HG02870 (cell line): Measurements from ENCODE around the gene MUCL3.
"Not testable (repeated sequence)": the region's sequence is repeated elsewhere in the genome, so short reads cannot be mapped to it uniquely, and the experiment has no call there.

Source experiments
- ATAC-seq: cut with Tn5 transposase; IDR thresholded peaks from one replicate; pipeline ENCODE4 v1.9.1; 2021; ENCODE audit warnings: mild to moderate bottlenecking, moderate library complexity; ENCODE audit not compliant: unreplicated experiment

The MUCL3 gene

DNA sequence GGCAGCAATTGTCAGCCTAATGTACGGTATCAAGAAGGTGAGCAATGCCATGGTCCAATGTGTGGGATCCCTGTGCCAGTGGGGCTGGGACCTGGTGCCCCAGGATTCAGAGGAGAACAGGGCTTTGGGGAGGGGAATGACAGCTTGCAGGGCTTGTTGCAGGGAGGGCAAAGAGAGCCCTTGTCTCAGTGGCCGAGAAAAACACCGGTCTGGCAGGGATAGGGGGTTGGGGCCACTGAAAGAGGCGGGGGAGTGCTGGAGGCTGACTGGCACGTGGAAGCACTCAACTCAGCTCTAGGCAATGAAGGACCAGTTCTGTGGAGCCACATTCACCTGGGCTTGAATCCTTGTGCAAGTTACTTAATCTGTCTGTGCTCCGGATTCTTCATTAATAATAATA, 3.5 kb upstream of the MUCL3 start:
- no peak for ATAC-seq

DNA sequence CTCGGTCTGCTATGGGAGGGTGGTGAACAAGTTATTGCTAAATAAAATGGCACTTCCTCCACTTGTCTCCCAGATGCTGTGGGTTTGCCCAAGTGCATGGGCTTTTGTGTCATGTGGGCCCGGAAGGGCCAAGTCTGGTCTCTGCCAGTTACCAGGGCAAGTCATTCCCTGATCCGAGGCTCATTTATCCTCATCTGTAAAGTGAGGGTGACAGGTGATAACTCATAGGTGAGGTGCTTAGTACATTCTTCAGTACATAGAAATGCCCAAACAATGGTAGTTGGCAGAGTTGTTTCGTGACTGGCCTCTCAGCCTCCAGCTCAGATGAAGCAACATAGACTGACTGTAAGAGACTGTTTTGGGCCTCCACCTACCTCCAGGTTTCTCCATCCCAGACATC, 2.0 kb upstream of the MUCL3 start:
- no peak for ATAC-seq

DNA sequence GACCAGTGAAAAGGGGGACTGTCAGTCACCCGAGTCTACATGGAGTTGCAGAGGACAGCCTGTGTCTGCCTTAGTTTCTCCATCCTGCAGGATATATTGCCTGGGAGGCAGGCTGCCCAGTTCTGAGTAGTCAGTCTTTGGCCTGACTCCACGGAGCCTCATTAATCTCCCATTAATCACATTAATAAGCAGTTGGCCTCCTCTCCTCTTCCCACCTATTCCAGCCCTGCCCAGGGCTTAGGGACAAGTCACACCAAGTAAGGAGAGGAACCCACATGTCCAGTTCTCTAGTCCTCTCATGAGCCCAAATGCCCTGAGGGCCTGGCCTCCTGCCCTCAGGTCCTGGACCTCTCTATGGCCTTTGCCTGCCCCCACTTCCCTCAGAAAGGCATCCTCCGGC, 1.3 kb upstream of the MUCL3 start:
- ATAC-seq, result no peak

DNA sequence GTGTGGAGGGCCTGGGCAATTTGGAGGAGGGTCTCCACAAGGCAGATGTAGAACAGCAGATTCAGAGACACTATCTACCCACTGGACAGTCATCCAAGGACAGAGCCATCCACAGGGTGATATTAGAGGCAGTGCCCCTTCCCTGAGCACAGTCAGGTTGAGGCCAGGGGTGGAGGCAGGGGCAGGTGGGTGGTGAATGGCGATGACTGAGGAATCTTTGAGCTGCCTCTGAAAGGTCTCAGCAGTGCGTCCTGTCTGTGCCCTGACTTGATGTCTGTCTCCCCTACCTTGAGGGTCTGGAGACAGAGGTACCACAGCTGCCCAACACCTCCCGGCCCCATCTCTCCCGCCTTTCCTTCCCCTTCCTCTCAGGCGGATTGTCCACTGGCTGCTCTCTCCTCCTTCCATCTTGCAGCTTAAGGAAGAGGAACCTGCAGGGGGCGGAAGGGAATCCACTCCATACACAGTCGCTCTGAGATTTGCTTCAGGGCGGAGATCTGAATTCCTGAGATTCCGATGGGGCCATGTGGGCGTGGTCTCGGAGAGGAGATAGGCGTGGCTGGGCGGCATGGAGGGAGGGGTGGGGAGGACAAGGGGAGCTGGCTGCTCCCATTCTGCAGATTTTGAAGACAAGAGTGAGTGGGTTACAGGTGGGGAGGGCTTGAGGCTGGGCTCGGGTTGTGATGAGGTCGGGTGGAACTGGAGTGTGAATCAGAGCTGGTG, 1.7 kb downstream of the MUCL3 start:
- no peak for ATAC-seq

DNA sequence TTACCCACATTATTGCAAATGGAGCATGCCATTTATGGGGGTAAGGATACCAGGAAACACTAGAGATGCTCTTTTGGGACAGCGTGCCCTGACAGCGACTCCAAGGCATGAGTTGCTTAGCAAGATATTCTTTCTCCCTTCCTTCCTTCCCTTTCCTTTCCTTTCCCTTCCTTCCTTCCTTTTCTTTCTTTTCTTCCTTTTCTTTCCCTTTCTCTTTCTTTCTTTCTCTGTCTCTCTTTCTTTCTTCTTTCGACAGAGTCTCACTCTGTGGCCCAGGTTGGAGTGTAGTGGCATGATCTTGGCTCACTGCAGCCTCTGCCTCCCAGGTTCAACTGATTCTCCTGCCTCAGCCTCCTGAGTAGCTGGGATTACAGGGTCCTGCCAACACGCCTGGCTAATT, 3.3 kb downstream of the MUCL3 start:
- ATAC-seq, result no peak

DNA sequence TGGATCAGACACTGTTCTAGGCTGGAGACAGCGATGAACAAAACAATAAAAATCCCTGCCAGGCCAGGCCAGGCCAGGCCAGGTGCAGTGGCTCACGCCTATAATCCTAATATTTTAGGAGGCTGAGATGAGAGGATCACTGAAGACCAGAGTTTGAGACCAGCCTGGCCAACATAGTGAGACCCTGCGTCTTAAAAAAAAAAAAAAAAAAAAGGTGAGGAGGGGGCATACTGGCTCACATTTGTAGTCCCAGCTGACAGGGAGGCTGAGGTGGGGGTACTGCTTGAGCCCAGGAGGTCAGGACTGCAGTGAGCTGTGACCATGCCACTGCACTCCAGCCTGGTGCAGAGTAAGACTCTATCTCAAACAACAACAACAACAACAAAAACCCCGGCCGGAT, 4.5 kb downstream of the MUCL3 start:
- no peak for ATAC-seq

DNA sequence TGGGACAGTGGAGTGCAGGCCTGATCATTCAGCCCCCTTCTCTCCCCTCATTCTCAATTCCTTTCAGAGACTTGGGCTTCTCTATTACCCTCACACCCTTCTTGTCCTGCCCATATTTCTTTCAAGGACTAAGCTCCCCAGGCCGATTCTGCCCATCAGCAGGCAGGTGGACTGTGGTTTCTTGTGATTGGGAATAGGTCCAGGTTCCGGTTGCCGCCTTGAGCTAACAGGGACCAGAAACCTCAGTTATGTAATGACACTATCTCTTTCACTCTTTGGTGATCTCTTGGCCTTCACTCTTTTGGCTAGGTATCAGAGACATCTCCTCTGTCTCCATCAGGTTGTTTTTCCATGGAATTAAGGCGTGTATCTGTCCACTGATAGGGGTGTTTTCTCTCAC, 6.5 kb downstream of the MUCL3 start:
- ATAC-seq, result no peak

DNA sequence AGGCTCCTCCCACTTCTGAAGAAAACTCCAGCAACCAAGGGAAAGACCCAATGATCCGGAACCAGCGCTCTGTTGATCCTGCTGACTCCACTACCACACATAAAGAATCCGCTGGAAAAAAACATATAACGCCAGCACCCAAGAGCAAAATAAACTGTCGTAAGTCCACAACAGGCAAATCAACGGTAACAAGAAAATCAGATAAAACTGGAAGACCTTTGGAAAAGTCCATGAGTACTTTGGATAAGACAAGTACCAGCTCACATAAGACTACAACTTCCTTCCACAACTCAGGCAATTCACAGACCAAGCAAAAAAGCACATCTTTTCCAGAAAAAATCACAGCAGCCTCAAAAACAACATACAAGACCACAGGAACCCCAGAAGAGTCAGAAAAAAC, 8.0 kb downstream of the MUCL3 start:
- no peak for ATAC-seq

DNA sequence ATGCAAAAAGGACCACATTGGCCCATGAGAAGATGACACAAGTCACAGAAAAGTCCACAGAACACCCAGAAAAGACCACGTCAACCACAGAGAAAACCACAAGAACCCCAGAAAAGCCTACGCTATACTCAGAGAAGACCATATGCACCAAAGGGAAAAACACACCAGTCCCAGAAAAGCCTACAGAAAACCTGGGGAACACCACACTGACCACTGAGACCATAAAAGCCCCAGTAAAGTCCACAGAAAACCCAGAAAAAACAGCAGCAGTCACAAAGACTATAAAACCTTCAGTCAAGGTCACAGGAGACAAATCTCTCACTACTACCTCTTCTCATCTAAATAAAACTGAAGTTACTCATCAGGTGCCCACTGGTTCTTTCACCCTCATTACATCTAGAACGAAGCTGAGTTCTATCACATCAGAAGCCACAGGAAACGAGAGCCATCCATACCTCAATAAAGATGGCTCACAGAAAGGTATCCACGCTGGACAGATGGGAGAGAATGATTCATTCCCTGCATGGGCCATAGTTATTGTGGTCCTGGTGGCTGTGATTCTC, 11.2 kb downstream of the MUCL3 start:
- ATAC-seq, result no peak

DNA sequence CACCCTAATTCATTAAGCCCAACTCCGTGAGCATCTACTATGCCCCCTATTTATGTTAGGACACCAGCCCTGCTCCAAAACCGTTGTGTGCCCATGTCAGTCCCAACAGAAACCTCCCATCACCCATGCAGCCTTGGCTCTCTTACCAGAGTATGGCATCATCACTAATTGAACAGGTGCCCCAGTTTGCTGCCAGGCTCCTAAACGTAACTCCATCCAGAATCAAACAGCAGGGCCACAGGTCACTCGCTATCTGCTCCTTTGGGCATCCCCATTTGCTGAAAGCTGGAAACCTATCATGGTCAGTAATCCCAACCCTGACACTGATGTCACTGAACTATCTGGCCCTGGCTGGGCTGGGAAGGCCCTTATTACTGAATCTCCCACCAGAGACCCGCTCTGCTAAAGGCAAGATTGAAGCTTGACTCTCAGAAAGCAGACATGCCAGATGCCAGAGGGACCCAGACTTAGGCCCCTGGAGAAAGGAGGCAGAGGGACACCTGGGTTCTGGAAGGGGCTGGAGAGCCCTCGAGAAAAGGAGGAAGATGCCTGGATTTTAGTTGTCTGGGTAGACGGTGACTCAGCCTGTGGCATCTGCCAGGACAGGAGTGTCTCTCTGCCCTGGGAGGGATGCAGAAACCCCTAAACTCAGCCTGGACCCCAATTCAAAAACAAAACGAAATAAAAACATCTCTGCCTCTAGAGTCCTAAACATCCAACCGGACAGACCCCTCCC, 14.0 kb downstream of the MUCL3 start:
- no peak for ATAC-seq

DNA sequence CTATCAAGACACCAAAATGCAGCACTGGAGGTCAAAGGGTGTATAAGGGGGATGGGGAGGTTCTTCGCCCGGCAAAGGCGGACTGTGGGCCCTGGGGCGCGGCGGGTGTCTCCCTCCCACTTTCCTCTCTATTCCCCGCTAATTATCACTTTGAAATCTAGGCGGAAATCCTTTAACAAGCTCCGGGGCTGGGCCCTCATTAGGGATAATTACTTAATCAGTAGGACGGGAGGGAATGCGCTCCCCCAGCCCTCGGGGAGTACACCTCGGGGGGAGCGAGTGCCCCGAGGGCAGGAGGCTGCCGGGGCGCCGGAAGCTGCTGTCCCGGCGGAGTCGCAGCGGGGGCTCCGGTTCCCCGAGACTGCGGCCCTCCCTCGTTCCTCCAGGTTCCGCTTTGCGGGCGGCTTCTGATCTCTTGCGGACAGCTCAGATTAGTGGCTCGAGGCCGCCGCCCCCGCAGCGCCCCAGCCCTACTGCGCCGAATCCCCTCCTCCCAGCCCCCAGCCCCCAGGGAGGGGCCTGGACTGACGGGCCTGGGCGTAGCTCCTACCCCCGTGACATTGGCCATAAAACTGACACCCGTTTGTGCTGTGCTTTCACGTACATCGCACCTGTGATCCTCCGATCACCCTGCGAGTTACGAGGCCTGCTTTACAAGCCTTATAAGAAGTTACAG, 14.7 kb downstream of the MUCL3 start:
- no peak for ATAC-seq

DNA sequence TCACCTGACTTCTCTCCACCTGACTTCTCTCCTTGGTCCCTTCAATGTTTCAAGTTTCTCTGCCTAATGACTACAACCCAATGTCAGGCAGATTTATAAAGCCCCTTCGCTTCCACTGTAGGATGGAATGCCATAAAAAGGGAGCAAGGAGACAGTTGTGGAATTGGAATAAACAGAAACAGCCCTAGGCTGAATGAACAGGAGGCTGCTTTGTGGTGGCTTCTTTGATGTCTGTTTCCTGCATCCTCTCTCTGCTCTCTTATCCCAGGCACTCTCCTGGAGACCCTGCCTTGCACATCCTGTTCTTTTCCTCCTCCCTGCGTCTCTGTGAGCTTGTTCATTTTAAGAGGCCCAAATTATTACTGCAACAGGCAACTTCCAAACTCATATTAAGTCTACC, 16.9 kb downstream of the MUCL3 start:
- ATAC-seq, result no peak

DNA sequence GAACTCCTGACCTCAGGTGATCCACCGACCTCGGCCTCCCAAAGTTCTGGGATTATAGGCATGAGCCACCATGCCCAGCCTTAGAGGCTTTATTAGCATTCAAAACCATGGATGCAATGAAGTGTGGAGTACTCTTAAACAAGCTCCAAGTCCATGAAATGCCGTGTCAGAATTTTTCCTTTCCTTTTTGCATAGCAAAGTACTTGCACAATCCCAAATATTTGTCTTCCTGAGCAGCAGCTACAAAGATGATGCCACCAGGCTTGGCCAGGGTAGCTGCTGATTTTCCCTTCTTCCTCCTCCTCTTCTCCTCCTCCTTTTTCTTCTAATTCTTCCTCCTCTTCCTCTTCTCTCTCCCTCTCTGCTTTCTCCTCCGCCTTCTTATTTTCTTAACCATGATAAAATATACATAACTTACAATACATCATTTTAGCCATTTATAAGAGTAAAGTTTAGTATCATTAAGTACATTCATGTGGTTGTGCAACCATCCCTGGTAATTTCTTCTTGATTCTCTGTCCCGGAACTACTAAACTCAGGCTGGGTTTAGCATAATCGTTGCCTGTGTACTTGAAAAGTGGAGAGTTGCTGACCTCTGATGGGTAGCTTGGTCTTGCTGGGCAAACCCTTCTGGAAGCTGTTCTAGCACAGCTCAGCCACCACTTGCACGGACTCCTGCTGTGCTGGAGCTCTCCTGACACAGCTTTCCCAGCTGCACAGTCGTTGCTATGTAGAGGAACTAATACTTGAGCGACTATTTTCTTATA, 20.3 kb downstream of the MUCL3 start:
- ATAC-seq, result no peak

DNA sequence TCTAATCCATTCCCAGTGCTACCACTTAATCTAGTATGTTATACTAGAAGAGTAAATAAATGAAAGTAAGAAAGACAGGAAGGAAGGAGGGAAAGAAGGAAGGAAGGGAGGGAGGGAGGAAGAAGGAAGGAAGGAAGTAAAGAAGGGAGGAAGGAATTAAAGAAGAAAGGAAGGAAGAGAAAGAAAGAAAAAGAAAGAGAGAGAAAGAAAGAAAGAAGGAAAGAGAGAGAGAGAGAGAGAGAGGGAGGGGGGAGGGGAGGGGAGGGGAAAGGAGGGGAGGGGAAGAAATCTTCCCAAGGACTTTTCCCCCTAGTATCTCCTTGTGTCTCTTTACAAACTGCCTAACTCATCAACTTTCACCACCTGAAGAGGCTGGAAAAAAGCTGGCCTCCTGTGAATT, 21.9 kb downstream of the MUCL3 start:
- no peak for ATAC-seq

DNA sequence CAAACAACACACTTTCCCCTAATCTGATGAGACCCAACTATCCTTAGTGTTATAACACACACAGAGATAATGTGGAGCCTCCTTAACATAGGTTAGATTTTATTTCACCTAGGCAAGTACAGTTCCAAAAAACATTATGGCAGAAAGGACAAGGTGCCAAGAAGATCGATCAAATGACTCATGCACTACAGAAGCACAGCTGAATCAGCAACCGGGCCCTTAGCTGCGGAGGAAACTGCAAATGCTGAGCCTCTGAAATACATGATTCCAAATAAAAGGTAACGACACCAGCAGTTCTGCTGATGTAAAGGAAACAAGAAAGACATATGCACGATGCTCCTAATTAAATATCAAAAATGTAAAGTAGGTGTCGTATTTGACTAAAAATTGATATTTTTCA, 22.9 kb downstream of the MUCL3 start:
- no peak for ATAC-seq

DNA sequence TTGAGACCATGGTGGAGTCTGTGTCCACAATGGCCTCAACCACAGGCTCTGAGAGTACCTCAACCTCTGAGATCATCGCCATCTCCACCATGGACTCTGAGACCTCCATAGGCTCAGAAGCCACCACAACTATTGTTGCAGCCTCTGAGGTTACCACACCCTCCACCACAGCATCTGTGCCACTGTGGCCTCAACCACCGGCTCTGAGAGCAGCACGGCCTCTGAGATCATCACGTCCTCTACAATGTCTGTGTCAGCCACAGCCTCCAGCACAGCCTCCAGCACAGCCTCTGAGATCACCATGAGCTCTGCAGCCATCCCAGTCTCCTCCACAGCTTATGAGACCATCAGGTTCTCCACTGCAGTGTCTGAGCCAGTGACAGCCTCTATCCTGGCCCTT, 23.3 kb downstream of the MUCL3 start:
- ATAC-seq, result no peak

DNA sequence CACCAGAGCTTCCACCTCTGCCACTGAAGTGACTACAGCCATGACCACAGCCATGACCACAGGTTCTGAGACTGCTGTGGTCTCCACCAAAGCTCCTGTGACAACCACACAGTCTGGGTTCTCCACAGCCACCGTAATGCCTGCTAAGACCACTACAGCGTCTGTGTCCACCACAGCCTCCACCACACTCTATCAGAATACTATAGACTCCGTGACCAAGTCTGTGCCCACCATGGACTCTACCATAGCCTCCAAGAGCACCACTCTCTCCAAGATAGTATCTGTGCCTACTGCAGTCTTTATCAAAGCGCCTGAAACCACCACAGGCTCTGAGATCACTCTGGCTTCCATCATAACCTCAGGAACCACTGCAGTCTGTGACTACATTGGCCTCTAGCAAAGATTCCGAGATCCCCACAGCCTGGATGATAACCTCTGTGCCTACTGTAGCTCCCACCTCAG, 24.4 kb downstream of the MUCL3 start:
- no peak for ATAC-seq

DNA sequence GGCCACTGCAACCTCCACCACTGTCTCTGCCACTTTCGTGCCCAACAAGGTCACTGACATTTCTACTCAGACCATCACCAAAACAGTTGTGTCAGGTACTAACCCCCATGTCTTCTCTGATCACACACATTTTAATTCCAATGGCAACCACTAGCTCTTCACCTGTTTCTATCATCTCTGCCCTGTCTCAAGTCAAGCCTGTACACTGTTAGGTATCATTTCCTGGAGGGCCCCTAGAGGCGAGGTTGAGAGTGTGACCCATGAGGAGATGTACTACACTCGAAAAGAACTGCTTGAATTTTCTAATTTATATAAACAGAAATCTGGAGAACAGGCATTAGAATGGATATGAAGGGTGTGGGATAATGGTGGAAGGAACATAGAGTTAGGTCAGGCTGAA, 25.4 kb downstream of the MUCL3 start:
- ATAC-seq, result no peak

DNA sequence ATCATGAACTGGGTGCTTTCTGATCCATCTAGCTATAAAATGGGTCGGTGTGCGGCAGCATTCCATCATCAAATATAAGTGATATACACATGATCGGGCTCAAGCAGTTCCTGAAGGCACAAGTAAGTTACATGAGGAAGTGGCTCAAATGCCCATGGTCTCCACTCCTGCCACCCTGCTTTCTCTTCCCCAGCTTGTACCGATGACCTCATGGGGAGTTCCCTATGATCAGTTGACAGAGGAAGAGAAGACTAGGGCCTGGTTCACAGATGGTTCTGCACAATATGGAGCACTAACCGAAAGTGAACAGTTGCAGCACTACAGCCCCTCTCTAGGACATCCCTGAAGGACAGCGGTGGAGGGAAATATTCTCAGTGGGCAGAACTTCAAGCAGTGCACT, 28.4 kb downstream of the MUCL3 start:
- ATAC-seq, result not testable (repeated sequence)

DNA sequence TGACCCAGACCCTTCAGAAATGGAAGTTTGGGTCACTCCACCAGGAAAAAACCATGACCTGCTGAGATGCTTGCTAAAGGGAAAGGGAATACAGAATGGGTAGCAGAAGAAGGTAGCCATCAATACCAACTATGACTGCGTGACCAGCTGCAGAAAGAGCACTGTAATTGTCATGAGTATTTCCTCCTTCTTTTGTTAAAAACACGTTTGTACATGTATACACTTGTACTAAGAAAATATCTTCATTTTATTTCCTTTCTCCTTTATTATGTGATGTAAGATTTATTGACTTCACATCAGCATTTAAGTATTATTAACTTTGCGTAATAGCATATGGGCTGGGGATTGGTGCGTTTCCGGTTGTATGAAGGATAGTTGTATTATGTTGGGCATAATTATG, 30.2 kb downstream of the MUCL3 start:
- ATAC-seq, result no peak

DNA sequence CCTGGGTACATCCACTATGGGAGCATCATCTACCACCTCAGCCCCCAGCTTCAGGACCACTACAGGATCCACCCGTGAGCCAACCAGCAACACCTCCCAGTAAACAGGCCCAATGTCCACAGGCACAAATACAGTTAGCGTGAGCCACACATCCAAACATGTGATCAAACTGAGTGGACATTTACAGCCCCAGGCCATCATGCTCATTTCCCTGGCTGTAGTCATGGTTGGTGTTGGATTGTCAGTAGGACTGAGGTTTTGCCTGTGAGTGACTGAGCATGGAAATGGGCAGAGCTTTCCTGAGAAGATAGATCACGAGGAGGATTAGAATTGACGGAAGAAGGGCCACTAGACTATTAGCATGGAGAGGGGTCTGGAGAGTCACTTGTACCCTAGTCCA, 32.0 kb downstream of the MUCL3 start:
- no peak for ATAC-seq
